ENCODE results near the gene DIS3L2.

GRCh38 chr2:232120911-232121310 lies 159.4 kb downstream of the DIS3L2 start:
- TF ChIP-seq POLR2A (IDR thresholded peaks at IDR 0.05) (no peak), CTCF (IDR thresholded peaks at IDR 0.05) (no peak)
